ENCODE measurements around the gene BOLA3.
"Not testable (repeated sequence)": the region's sequence is repeated elsewhere in the genome, so short reads cannot be mapped to it uniquely, and the experiment has no call there.

BOLA3 gene, protein sequence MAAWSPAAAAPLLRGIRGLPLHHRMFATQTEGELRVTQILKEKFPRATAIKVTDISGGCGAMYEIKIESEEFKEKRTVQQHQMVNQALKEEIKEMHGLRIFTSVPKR

DNA sequence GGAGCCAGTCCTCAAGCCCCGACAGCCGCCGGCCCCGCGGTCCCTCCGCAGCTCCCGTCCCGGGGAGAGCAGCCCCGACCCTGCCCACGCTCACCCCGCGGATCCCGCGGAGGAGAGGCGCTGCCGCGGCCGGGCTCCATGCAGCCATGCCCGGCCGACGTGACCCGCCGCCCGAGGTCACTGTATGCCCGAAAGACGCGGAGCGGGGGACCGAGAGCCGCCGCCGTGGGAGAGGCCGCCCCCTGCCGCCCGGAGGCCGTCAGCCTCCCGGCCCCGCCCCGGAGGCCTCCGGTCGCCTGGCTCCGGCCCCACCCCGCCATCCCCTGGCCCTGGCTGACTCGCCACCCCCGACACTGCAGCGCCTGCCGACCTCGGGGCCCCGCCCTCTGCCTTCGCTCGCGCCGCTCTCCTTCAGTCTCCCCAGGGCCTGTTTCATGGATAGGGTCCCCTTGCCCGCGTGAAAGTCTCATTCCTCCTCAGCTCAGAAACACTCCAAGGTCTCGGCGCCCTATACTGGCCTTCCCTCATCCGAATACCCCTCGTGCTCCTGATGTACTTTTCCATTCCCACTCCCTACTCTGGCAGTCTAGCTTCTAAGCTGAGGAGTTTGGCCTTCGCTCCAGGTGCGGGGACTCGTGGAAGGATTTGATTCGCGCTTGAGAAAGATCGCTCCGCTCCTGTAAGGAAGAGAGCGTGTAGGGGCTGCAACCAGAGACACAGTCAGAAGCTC, at the start of gene BOLA3:
BOLA3 (minus strand) TSS at position 186 of the 730 bp plus-strand sequence; CDS start at position 148, 38 bp downstream.
- DNase-seq (ENCODE audit: low read depth in 2 of 2) = peak; percentile 62

DNA sequence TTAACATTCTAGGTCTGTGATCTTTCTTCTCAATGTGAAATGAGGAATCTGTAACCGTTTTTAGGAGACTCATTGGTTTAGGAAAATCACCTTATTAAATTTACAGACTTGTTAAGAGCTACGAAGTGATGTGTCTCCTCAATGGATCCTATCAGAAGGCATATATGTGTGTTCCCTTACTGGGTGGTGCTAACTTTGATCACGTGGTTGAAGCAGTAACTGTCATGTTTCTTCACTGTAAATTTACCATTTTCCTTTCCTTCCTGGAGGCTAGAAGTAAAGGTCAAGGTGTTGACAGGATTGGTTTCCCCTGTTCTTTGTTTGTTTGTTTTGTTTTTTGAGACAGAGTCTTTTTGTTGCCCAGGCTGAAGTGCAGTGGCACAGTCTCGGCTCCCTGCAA, 49.3 kb upstream of the BOLA3 start:
- no peak for DNase-seq (ENCODE audit: low read depth in 2 of 2)

DNA sequence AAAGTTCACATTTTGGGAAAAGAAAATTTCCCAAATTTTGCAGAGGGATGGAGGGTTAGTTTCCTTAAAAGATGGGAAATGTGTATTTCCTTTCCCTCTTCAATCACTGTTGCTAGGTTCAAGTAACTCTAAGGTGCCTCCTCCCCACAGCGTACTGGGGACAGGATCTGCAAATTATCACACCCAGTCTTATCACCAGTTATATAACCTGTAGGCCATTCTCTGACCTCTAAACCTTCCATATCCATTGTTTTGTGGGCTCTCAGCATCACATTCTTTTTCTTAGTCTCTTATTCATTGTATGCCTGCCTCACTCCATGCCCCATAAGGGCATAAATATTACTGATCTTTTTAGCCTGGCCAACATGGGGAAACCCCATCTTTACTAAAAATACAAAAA, 47.1 kb upstream of the BOLA3 start:
- no peak for DNase-seq (ENCODE audit: low read depth in 2 of 2)

DNA sequence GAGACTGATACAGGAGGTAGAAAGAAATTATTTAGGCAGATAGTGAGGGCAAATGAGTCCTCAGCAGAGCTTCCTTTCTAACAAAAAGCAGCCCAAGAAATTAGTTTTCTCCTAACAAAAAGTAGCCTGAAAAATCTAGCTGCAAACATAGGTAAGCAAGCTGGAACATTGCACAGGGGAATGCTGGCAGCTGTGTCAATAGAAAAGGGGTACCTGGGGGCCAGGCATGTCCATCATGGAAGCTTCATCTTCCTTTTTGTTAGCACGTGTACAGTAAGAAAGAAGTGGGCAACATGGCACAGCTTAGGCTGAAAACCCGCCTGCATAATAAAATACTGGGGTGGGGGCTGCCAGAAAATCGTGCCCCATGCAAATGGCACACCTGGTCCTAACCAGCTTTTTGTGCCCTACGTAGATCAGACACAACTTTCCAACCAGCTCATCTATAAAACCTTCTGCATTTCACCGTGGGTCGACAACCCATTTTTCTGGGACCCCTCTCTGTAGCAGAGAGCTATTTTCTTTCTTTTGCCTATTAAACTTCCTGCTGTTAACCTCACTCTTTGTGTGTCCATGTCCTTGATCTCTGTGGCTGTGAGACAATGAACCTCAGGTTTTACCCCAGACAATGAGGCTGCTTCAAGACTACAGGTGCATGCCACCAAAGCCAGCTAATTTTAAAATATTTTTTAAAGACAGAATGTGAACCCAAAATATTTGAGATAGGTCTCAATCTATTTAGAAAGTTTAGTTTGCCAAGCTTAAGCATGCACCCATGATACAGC, 44.1 kb upstream of the BOLA3 start:
- no peak for DNase-seq (ENCODE audit: low read depth in 2 of 2)

DNA sequence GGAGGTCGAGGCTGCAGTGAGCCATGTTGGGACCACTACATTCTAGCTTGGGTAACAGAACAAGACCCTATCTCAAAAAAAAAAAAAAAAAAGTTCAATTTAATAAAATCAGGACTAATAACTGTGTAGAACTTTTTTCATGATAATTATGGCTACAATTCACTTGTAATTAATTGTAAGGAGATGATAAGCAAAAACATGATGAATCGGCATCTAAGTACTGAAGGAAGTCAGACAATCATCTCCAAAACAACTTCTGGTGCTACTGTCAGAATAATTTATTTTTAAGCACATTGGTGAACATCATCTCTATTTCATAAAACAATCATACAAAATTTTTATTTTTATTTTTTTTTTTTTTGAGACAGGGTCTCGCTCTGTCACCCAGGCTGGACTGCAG, 41.0 kb upstream of the BOLA3 start:
- DNase-seq (ENCODE audit: low read depth in 2 of 2) = no peak

DNA sequence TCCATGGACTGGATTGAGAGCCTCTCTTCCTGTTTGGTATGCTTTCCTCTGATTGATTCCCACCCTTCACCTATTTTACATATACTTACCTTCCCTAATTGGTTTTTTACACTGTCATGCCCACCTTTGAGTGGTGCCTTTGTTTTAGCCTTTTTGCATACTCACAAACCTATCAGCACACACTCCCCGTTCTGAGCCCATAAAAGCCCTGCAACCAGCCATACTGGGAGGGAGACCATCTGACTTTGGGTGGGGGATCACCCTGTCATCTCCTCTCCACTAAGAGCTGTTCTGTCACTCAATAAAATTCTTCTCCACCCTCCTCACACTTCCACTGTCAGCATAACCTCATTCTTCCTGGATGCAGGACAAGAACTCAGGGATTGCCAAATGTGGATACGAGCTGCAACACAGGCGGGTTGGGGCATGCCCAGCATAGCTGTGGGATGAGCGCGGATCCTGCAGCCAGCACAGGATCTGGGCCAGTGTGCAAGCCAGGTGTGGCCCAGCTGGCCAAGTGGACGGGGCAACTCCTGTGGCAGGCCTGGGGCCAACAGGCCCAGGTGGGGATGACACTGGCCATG, 40.4 kb upstream of the BOLA3 start:
- no peak for DNase-seq (ENCODE audit: low read depth in 2 of 2)

DNA sequence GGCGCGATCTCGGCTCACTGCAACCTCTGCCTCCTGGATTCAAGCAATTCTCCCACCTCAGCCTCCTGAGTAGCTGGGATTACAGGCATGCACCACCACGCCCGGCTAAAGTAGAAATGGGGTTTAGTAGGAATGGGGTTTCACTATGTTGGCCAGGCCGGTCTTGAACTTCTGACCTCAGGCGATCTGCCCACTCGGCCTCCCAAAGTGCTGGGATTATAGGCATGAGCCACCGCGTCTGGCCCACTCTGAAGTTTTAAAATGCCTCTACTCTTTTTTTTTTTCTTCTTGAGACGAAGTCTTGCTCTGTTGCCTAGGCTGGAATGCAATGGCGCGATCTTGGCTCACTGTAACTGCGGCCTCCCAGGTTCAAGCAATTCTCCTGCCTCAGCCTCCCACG, 39.0 kb upstream of the BOLA3 start:
- DNase-seq (ENCODE audit: low read depth in 2 of 2) = not testable (repeated sequence)

DNA sequence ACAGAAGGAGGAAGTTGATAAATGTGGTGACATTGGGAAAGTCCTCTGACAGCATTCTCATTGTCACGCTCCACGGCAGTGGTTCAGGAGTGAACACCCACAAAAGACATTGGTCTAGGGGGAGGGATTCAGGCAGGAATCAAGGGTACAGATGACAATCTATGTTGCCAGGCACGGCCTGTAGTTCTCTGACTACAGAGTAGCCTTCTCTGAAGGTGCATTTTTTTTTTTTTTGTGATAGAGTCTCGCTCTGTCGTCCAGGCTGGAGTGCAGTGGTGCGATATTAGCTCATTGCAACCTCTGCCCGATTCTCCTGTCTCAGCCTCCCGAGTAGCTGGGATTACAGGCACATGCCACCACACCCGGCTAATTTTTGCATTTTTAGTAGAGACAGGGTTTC, 38.3 kb upstream of the BOLA3 start:
- no peak for DNase-seq (ENCODE audit: low read depth in 2 of 2)

DNA sequence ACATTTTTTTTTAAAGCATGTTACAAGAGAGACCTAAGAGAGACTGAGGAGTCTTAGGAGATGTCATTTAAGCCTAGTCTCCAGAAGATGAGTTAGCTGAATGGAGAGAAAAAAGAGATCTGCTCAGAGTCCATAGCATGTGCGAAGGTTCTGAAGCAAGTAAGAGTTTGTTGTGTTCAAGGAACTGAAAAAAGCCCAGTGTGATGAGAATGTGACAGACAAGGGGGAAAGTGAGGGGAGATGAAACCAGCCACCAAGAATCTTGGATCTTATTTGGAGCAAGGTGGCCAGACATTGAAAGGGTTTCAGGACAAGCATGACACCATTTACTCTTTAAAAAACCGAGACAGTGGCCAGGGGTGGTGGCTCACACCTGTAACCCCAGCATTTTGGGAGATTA, 36.2 kb upstream of the BOLA3 start:
- no peak for DNase-seq (ENCODE audit: low read depth in 2 of 2)

DNA sequence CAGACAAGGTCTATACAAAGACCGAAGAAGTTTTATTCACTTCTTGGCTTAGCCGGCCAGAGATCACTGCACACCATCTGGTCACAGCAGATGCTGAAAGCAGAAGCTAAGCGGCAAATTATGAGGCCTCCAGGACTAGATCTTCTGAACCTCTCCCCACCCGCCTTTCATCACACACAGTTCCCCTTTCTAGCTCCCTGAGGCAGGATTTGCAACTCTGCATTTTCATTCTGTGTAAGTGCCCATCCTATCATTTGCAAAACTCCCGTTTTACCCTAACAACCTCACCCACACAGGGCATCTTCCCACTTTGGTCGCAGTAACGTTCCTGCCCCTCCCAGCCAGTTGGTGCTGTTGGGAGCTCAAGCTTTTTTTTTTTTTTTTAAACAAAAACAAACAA, 34.0 kb upstream of the BOLA3 start:
- no peak for DNase-seq (ENCODE audit: low read depth in 2 of 2)

DNA sequence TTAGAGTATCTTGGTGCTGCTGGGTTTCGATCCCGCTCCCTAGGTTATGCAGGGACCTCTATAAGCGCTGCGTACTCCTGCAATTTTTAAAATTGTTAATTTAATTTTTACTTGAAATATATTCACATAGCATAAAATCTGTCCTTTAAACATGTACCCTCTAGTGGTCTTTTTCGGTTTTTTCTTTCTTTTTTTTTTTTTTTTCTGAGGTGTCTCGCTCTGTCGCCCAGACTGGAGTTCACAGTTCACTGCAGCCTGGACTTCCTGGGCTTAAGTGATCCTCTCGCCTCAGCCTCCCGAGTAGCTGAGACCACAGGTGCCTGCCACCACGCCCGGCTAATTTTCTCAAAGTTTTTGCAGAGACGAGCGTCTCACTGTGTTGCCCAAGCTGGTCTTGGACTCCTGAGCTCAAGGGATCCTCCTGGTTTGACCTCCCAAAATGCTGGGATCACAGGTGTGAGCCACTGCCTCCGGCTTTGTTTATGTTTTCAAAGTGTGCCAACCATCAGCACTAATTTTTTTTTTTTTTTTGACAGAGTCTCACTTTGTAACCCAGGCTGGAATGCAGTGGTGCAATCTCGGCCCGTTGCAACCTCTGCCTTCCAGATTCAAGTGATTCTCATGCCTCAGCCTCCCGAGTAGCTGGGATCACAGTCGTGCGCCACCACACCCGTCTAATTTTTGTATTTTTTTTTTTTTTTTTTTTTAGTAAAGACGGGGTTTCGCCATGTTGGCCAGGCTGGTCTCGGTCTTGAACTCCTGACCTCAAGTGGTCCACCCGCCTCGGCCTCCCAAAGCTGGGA, 31.6 kb upstream of the BOLA3 start:
- no peak for DNase-seq (ENCODE audit: low read depth in 2 of 2)

DNA sequence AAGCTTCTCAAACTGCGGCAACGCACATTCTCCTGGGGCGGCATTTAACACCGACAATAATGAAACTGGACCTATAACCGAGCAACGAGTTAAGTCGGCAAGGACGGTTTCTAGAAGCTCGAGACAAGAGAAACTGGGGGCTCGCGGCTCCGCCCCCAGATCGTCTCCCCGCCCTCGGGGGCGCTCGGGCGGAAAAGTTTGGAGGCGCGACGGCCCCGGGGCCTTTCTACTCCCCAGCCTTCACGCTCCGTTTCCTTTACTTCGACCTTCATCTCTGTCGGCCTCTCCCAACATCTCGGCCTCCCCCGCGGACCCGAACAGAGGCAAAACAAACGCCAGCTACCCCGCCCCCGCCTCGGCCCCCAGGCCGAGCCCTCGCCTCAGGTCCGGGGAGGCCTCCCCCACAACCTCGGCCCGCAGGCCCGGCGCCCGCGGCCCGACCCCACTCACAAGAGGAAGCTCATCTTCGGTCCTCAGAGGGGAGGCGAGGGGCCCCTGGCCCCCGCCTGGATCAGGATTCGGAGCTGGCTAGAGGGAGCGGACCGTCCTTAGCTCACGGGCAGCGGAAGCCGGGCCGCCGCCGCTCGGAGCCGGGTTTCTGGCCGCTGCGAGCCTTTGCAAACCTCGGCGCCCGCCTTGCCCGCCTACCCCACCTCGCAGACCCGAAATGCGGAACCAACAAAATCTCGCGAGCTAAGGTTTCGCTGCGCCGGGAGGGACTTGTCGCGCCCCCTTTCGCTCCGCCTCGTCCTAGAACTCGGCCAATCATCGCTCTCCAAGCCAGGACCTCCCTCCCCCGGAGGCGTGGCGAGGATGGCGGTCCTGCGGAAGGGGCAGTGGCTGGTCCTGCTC, 30.7 kb upstream of the BOLA3 start, which contains the start of gene MOB1A:
MOB1A (minus strand) TSS at position 669 of the 852 bp plus-strand sequence; CDS start at position 464, 205 bp downstream.
- peak; percentile 95 to 96 for DNase-seq (ENCODE audit: low read depth in 2 of 2)

DNA sequence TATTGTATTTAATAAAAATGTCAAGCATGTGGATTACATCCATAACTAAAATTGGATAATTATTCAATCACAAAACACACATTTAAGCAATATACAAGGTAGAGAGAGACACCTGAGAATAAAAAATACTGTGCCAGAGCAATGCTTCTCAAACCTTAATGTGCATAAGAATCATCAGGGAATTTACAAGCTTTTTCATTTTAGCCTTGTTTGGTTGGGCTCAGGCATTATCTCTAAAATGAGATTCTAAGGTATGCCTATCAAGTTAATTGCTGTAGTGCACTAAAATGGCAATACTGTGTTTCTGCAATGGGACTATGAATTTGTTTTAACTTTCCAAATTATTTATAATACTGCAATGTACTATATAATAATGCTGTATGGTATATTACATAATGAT, 30.0 kb upstream of the BOLA3 start:
- DNase-seq (ENCODE audit: low read depth in 2 of 2) = no peak

DNA sequence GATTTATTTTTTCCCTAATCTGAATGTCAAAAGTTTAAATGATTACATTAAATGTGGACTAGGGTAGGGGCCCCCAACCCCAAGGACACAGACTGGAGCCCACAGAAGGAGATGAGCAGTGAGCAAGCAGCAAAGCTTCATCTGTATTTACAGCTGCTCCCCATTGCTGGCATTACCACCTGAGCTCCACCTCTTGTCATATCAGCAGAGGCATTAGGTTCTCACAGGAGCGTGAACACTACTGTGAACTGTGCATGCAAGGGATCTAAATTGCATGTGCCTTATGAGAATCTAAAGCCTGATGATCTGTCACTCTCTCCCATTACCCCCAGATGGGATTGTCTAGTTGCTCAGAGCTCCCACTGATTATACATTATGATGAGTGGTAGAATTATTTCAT, 27.2 kb upstream of the BOLA3 start:
- DNase-seq (ENCODE audit: low read depth in 2 of 2) = no peak

DNA sequence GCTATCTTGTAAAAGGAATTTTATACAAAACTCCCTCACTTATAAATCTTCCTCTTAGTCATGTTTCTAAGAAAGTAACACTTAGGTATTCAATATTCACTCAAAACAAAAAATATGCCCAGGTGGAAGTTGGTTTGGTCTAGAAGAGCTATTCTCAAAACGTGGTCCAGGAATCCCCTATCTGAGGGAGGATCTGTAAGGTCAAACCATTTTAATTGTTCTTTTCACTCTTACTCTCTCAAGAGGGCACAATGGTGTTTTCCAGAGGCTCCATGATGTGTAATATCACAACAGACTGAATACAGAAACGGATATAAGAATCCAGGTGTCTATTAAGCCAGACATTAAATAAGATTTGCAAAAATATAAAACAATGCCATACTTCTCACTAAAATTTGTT, 21.0 kb upstream of the BOLA3 start:
- no peak for DNase-seq (ENCODE audit: low read depth in 2 of 2)

DNA sequence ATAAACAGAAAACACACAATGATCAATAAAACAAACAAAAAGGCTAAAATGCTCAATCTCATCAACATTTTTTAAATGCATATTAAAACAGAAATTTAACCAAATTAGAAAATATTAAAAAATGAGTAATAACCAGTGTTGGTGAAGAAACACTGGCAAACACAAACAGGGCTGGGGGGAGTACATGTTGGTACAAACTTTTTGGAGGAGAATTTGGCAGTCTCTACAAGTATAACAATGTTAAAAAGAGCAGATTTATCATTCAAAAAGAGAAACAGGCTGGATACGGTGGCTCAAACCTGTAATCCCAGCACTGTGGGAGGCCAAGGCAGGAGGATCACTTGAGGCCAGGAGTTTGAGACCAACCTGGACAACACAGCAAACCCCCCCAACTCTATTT, 17.0 kb upstream of the BOLA3 start:
- DNase-seq (ENCODE audit: low read depth in 2 of 2) = no peak

DNA sequence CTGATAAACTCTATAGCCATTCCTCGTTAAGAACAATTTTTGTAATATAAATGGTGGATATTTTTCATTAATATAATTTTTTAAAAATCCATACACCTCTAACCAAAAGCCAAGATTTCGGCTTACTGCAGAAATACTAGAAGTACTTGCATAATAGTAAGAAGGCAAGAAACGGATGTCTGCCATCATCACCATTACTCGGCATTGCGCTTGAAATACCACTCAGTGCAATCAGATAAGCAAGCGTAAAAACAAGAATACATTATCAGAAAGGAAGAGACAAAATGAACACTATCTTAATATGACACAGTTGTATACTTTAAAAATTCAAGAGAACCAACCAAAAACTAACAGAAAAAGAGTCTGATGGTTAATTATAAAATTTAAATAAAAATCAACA, 15.2 kb upstream of the BOLA3 start:
- DNase-seq (ENCODE audit: low read depth in 2 of 2) = no peak

DNA sequence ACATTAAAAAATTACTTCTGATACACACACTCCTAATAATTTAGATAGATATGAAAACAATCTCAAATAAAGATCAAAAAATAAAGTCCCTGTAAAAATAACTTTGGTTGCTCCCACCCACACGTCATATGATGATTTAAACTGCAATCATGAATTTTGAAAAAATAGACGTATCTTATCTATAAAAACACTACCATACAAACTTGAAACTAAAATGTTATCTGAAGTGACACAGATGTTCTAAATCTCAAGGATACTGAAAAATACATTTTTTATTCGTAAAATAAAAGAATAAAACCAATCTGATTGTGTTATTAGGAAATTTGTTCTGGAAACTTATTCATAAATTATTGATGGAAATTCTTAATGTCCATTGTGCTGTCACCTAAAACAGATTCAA, 8.1 kb upstream of the BOLA3 start:
- DNase-seq (ENCODE audit: low read depth in 2 of 2) = no peak

DNA sequence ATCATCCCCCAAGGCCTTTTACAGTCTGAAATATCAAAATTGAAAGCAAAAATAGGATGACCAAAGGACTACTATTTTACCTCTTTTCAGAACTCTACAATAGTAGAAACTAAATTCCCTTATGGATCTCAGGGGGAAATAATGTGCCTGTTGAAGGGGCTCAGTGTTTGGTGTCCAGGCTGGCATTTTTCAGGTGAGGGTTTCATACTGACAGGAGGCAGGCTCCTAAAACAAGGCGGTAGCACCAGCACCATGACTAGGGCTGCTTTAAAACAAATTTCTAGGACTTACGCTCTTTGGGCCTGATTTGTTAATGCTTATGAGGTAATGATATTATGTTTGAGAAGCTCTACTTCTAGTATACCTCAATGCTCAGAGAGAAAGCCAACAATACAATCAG, 5.2 kb upstream of the BOLA3 start:
- DNase-seq (ENCODE audit: low read depth in 2 of 2) = no peak

DNA sequence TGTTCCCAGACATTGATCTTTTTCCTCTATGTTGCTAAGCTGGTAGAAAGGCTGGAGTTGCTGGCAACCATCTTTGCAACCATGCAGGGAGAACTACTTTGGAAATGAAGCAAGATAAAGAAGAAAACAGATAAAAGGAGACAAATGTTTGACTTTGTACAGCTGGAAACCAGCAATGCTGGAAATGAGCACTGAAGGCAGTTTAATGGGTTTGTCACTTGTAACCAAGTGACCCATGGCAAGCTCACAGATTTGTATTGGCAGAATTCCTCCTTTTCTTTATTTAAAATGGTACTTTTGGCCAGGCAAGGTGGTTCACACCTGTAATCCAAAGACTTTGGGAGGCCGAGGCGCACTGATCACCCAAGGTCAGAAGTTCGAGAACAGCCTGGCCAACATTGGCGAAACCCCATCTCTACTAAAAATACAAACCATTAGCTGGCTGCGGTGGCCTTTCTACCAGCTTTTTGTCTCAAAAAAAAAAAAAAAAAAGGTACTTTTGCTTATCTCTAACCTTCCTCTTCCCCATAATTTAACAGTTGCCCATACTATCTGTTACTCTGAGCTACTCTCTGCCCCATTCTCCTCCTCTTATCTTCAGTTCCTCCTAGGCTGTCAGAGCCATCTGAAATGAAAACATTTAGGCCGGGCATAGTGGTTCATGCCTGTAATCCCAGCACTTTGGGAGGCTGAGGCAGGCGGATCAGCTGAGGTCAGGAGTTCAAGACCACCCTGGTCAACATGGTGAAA, 2.0 kb upstream of the BOLA3 start:
- no peak for DNase-seq (ENCODE audit: low read depth in 2 of 2)
